Memory B cell (primary cell): Measurements from ENCODE around the gene ATP6V1A.
A peak's percentile ranks its signal among the peaks of the same experiment; 100 is the strongest.

Source experiments
- ATAC-seq: fragments of 150-1000 bp; cut with Tn5 transposase; 2 replicates; pipeline ENCODE4 v1.10.0; 2021; ENCODE audit warnings: low read depth, mild to moderate bottlenecking, moderate library complexity
- DNase-seq, 2 donors: peaks; one replicate each; pipeline ENCODE4 v3.0.0; 2022; ENCODE audit warnings: low spot score in 2 of 2
- H3K27ac Mint-ChIP-seq: one replicate; pipeline ENCODE4 v1.8.0; 2022; ENCODE audit warnings: mild to moderate bottlenecking, moderate library complexity, mixed read lengths
- H3K27me3 Mint-ChIP-seq: one replicate; pipeline ENCODE4 v1.8.0; 2022; ENCODE audit warnings: mixed read lengths
- H3K36me3 Mint-ChIP-seq: one replicate; pipeline ENCODE4 v1.8.0; 2022; ENCODE audit warnings: mild to moderate bottlenecking, mixed read lengths
- H3K4me1 Mint-ChIP-seq: one replicate; pipeline ENCODE4 v1.8.0; 2022; ENCODE audit warnings: mixed read lengths
- H3K4me3 Mint-ChIP-seq: one replicate; pipeline ENCODE4 v1.8.0; 2022; ENCODE audit warnings: mild to moderate bottlenecking, moderate library complexity, mixed read lengths
- H3K9me3 Mint-ChIP-seq: one replicate; pipeline ENCODE4 v1.8.0; 2022; ENCODE audit warnings: mixed read lengths

The ATP6V1A gene

GRCh38 chr3:113769551-113769950, 22.7 kb downstream of the ATP6V1A start:
- Mint-ChIP-seq H3K4me1 (peaks cover 12% of the 10 kb centered on the region), H3K9me3 (no peaks in the 10 kb centered on the region)

DNA sequence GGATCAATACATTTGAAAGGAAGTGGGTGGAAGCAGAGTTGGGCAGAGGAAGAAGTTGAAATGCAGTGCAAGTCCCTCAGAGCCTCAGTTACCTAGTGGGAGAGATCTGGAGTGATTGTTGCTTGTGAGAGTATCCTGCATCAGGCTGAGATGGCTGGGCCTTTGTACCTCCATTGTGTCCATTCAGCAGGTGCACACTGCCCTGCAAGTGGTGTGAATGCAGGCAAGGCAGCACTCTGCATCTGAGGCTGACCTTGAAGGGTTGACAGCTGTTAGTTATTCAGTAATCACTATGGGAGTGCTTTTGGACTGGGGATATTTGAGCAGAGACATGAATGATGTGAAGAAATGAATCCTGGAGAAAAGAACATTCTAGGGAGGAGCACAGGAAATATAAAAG, 25.2 kb downstream of the ATP6V1A start:
- Mint-ChIP-seq H3K4me3 (no peak overlapping the region), H3K27ac (peak overlapping the region; percentile 77), H3K9me3 (no peaks in the 10 kb centered on the region), H3K27me3 (no peaks in the 10 kb centered on the region), H3K36me3 (peaks cover 7% of the 10 kb centered on the region), H3K4me1 (peaks cover 10% of the 10 kb centered on the region)
- ATAC-seq (no peak), DNase-seq (no peak)

More at GRCh38 chr3:113769551-113769950, 22.7 kb downstream of the ATP6V1A start:
- Mint-ChIP-seq H3K27ac (no peak overlapping the region), H3K36me3 (peaks cover 7% of the 10 kb centered on the region), H3K4me3 (no peak overlapping the region), H3K27me3 (no peaks in the 10 kb centered on the region)
- ATAC-seq (no peak), DNase-seq (no peak)

GRCh38 chr3:113773381-113773780, 26.5 kb downstream of the ATP6V1A start:
- Mint-ChIP-seq H3K4me3 (no peak overlapping the region), H3K27me3 (no peaks in the 10 kb centered on the region), H3K36me3 (peaks cover 7% of the 10 kb centered on the region), H3K9me3 (no peaks in the 10 kb centered on the region), H3K27ac (no peak overlapping the region), H3K4me1 (peaks cover 17% of the 10 kb centered on the region)
- ATAC-seq, result no peak
- DNase-seq, result no peak

- H3K4me1 Mint-ChIP-seq, result peaks cover 17% of the 10 kb centered on the region
- ATAC-seq, result no peak
- no peak overlapping the region for H3K27ac Mint-ChIP-seq
- H3K9me3 Mint-ChIP-seq, result no peaks in the 10 kb centered on the region
- no peak for DNase-seq
- H3K27me3 Mint-ChIP-seq, result no peaks in the 10 kb centered on the region
- peaks cover 9% of the 10 kb centered on the region for H3K36me3 Mint-ChIP-seq
- no peak overlapping the region for H3K4me3 Mint-ChIP-seq
Observed at GRCh38 chr3:113775516-113775915, 28.7 kb downstream of the ATP6V1A start.

DNA sequence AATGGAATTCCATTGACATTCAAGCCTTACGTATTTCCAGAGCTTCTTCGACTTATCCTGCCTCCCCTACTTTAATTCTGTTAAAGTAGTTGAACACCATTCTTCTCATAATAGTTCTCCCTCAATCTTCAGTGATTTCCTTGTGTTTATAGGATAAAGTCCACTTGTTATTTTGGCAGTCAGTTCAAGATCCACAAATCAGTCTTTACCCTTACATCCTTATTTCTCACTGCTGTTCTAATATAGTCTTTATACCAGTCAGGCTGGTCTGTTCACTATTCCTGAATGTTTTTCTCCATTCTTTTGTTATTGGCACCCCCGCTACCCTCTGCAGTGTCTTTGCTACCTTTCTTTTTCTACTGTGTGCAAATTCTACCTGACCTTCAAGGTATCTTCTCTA, 29.7 kb downstream of the ATP6V1A start:
- no peaks in the 10 kb centered on the region for H3K27me3 Mint-ChIP-seq
- H3K36me3 Mint-ChIP-seq, result peaks cover 11% of the 10 kb centered on the region

DNA sequence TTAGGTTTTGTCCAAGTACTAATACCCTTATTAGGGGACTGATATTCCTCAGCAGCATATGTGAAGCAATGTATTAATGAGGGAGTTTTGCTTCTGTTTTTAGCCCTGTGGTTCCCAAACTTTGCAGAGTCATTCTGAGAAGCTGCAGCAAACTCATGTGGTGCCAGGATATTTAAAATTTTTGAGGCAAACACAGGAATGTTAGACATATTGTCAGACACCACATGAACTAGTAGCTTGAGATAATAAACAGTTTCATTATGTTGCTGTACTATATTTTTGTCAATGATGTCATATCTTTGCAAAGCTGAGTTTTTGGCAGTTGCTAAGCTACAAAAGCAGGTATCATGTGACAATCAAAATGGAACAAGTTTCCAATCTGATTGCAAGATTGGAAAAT, 36.6 kb downstream of the ATP6V1A start:
- Mint-ChIP-seq H3K27me3 (no peaks in the 10 kb centered on the region), H3K4me3 (no peak overlapping the region), H3K27ac (peak overlapping the region; percentile 74), H3K9me3 (no peaks in the 10 kb centered on the region), H3K4me1 (peaks cover 2% of the 10 kb centered on the region), H3K36me3 (peaks cover 14% of the 10 kb centered on the region)
- ATAC-seq (peak; percentile 77), DNase-seq (no peak)

More for the DNA sequence above, 29.7 kb downstream of the ATP6V1A start:
- DNase-seq, result no peak
- peak overlapping the region; percentile 51 for H3K27ac Mint-ChIP-seq
- no peak overlapping the region for H3K4me3 Mint-ChIP-seq
- no peaks in the 10 kb centered on the region for H3K9me3 Mint-ChIP-seq
- H3K4me1 Mint-ChIP-seq, result peaks cover 17% of the 10 kb centered on the region
- no peak for ATAC-seq

GRCh38 chr3:113783980-113784379, 37.1 kb downstream of the ATP6V1A start:
- no peak for ATAC-seq
- no peaks in the 10 kb centered on the region for H3K27me3 Mint-ChIP-seq
- DNase-seq, result no peak
- no peak overlapping the region for H3K4me3 Mint-ChIP-seq
- peaks cover 17% of the 10 kb centered on the region for H3K36me3 Mint-ChIP-seq
- H3K9me3 Mint-ChIP-seq, result no peaks in the 10 kb centered on the region
- peaks cover 5% of the 10 kb centered on the region for H3K4me1 Mint-ChIP-seq
- peak overlapping the region; percentile 74 for H3K27ac Mint-ChIP-seq

DNA sequence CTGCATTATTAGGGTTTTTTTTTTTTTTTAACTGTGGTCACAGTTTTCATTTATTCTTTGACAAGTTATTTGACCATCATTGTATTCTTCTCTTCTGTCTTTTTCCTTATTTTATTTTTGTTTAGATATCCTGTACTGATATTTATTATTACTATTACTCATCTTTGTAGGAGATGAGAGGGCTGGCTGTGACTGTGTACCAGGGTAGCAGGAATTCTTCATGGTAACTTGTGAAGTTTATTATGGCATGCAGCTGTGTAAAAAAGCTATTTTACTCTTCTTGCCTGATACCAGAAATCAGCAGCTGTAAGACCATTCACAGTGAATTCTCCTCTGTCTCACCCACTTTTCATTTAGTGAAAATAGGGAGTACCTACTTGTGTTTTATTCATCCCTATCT, 44.5 kb downstream of the ATP6V1A start:
- H3K36me3 Mint-ChIP-seq, result peaks cover 24% of the 10 kb centered on the region

DNA sequence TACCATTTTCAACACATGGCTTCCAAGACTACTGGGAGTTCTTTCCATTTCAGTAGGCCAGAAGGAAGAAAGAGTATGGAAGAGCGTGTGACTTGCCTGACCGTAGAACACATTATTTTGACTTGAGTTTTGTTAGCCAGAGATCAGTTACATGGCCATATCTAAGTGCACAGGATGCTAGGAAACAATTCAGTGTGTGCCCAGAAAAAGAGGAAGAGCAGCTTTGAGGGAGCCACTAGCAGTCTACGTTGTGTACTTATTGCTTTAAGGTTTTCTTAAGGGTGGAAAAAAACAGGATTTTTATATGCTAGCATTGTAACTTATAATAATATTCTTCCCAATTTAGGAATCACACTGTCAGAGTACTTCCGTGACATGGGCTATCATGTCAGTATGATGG, 47.7 kb downstream of the ATP6V1A start:
- peak overlapping the region; percentile 21 for H3K27ac Mint-ChIP-seq
- ATAC-seq (no peak), DNase-seq (no peak)
- H3K27me3 Mint-ChIP-seq, result no peaks in the 10 kb centered on the region
- H3K36me3 Mint-ChIP-seq, result peaks cover 19% of the 10 kb centered on the region
- H3K4me1 Mint-ChIP-seq, result no peaks in the 10 kb centered on the region
- H3K4me3 Mint-ChIP-seq, result no peak overlapping the region
- no peaks in the 10 kb centered on the region for H3K9me3 Mint-ChIP-seq

More for the DNA sequence above, 44.5 kb downstream of the ATP6V1A start:
- no peaks in the 10 kb centered on the region for H3K9me3 Mint-ChIP-seq
- DNase-seq, result no peak
- no peak for ATAC-seq
- H3K4me3 Mint-ChIP-seq, result no peak overlapping the region
- no peak overlapping the region for H3K27ac Mint-ChIP-seq
- peaks cover 3% of the 10 kb centered on the region for H3K4me1 Mint-ChIP-seq
- H3K27me3 Mint-ChIP-seq, result no peaks in the 10 kb centered on the region

GRCh38 chr3:113795693-113796092, 48.9 kb downstream of the ATP6V1A start:
- Mint-ChIP-seq H3K4me3 (no peak overlapping the region), H3K27me3 (no peaks in the 10 kb centered on the region), H3K36me3 (peaks cover 23% of the 10 kb centered on the region), H3K4me1 (no peaks in the 10 kb centered on the region), H3K27ac (no peak overlapping the region), H3K9me3 (no peaks in the 10 kb centered on the region)
- no peak for DNase-seq
- ATAC-seq, result no peak

GRCh38 chr3:113802795-113803455, 56.1 kb downstream of the ATP6V1A start:
- no peak overlapping the region for H3K27ac Mint-ChIP-seq
- ATAC-seq, result peak; percentile 56
- no peak for DNase-seq
- H3K4me1 Mint-ChIP-seq, result peaks cover 12% of the 10 kb centered on the region
- no peaks in the 10 kb centered on the region for H3K27me3 Mint-ChIP-seq
- H3K9me3 Mint-ChIP-seq, result no peaks in the 10 kb centered on the region
- H3K36me3 Mint-ChIP-seq, result peaks cover 33% of the 10 kb centered on the region
- no peak overlapping the region for H3K4me3 Mint-ChIP-seq

- Mint-ChIP-seq H3K36me3 (peaks cover 30% of the 10 kb centered on the region), H3K27me3 (no peaks in the 10 kb centered on the region), H3K4me1 (peaks cover 12% of the 10 kb centered on the region), H3K9me3 (no peaks in the 10 kb centered on the region), H3K27ac (peak overlapping the region; percentile 26), H3K4me3 (no peak overlapping the region)
- ATAC-seq (no peak), DNase-seq (no peak)
Observed at GRCh38 chr3:113804661-113805060, 57.8 kb downstream of the ATP6V1A start.

- no peaks in the 10 kb centered on the region for H3K27me3 Mint-ChIP-seq
- H3K36me3 Mint-ChIP-seq, result peaks cover 28% of the 10 kb centered on the region
- ATAC-seq (no peak), DNase-seq (no peak)
- H3K4me3 Mint-ChIP-seq, result no peak overlapping the region
- H3K27ac Mint-ChIP-seq, result no peak overlapping the region
- peaks cover 12% of the 10 kb centered on the region for H3K4me1 Mint-ChIP-seq
- no peaks in the 10 kb centered on the region for H3K9me3 Mint-ChIP-seq
Observed at GRCh38 chr3:113805249-113805648, 58.4 kb downstream of the ATP6V1A start.

DNA sequence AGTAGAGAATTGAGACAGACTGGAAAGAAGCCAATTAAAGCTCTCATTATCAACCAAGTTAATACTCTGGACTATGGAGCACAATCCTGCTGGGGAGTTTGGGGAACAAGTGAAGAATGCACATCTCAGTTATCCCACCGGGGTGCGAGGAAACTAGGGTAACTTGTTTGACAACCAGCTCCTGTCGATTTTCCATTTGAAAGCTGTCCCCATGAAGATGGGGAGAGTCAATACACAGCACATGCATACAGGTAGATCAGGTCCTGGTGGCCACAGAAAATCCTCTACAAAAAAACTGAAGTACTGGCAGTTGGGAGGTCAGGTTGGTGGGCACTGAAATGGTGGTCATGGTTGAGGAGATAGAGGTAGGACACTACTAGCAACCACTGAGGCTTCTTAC, 66.0 kb downstream of the ATP6V1A start:
- Mint-ChIP-seq H3K4me1 (peaks cover 3% of the 10 kb centered on the region), H3K27ac (no peak overlapping the region), H3K4me3 (no peak overlapping the region), H3K27me3 (no peaks in the 10 kb centered on the region), H3K9me3 (no peaks in the 10 kb centered on the region), H3K36me3 (peaks cover 4% of the 10 kb centered on the region)
- ATAC-seq, result no peak
- DNase-seq, result no peak

DNA sequence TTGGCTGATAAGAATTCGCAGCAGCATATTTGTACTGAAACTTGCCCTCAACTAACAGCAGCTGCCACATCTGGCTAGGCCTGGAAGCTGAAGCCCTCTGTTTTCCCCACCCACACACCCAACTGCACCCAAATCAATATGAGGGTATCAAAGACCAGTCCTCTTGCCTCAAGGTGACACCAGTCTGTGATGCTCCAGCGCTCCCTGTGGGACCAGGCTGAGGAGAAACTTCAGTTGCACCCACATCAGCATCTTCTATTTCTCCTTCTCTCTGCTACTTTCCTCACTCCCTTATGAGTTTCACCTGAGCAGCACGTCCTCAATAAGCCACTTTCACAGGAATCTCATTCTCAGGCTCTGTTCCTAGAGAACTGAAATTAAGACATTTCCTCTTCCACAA, 73.0 kb downstream of the ATP6V1A start:
- Mint-ChIP-seq H3K4me1 (peaks cover 6% of the 10 kb centered on the region), H3K36me3 (no peaks in the 10 kb centered on the region), H3K4me3 (no peak overlapping the region), H3K9me3 (no peaks in the 10 kb centered on the region), H3K27ac (no peak overlapping the region), H3K27me3 (no peaks in the 10 kb centered on the region)
- DNase-seq (no peak), ATAC-seq (no peak)
